HG03575 (cell line): ENCODE results near the gene TLE7.

ENCODE experiments used
- ATAC-seq: cut with Tn5 transposase; IDR thresholded peaks from one replicate; pipeline ENCODE4 v1.9.1; 2021; ENCODE audit not compliant: unreplicated experiment, insufficient number of reproducible peaks, low FRiP score; ENCODE audit errors: extremely low read depth

The TLE7 gene

DNA sequence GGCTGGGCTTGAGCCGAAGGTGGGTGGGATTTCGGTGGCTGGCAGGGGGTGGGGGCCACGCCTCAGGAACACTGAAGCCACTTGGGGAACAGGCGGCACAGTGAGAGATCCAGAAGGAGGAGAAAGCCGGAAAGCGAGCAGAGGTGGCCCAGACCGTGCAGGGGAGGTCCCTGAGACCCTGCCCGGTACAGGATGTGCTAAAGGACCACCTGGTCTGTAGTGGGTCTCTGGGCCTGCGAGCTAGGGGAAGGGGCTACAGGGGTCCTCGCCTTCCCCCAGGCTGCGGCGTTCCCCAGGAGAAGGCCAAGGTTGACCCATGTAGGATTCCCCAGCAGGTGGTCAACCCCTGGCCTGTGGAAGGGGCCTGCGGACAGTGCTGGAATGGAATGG lies at the start of gene TLE7:
TSS of gene TLE7 (minus strand) at position 4 of the 390 bp plus-strand sequence. CDS start 8,730 bp downstream, outside the sequence.
- ATAC-seq = no peak

DNA sequence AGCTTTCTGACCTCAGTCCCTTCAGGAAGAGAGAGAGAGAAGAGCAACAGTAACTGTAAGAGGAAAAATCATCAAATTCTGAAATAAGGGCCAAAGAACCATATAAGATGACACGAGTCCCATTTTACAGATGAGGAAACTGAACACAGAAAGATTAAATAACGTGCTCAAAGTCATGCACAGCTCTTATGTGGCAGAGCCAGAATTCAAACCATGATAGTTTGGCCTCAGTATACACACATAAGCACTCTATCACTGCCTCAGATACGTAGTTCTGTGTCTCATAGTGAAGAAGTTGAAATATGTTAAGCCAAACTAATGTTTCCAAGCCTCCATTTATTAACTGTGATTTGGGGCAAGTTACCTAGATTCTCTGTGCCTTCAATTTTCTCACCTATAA lies 49.2 kb upstream of the TLE7 start:
- ATAC-seq = no peak

DNA sequence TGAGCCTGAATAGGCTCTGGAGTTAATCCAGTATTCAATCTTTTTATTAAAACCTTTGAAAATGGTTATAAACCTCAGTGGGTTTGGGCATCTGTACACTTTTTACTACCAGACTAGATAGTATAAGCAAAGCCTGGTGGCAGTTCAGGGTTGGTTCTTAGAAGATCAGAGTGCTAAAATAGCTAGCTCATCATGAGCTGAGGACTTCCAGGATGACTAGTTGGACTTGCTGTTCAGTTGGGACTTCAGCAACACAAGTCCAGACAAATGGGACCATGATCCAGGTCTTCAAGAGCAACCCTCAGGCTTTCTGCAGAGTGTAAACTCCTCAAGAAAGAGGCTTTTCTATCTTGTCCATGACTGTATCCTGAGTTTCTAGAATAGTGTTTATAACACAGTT lies 48.5 kb upstream of the TLE7 start:
- no peak for ATAC-seq

DNA sequence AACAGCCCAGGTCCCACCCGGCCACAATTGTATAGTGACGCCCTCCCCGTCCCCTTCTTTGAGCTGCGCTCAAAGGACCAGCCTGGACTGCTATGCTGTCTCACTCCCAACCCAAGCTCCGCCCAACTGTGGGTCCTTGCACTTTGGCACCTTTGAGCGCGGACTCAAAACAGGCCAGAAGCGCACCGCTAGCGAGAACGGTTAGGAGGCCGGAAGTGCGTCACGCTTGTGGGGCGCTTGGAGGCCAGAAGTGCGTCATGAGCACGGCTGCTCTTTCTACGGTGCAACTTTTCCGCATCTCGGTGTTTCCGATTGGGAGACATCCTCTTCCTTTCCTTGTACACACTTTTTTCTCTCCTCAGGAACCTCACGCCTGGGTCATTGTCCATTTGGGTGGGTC lies 47.3 kb upstream of the TLE7 start, which contains the start of gene ZNF19:
TSS of gene ZNF19 (minus strand) at position 203 of the 400 bp plus-strand sequence. CDS start 7,210 bp downstream, outside the sequence.
- ATAC-seq = no peak

DNA sequence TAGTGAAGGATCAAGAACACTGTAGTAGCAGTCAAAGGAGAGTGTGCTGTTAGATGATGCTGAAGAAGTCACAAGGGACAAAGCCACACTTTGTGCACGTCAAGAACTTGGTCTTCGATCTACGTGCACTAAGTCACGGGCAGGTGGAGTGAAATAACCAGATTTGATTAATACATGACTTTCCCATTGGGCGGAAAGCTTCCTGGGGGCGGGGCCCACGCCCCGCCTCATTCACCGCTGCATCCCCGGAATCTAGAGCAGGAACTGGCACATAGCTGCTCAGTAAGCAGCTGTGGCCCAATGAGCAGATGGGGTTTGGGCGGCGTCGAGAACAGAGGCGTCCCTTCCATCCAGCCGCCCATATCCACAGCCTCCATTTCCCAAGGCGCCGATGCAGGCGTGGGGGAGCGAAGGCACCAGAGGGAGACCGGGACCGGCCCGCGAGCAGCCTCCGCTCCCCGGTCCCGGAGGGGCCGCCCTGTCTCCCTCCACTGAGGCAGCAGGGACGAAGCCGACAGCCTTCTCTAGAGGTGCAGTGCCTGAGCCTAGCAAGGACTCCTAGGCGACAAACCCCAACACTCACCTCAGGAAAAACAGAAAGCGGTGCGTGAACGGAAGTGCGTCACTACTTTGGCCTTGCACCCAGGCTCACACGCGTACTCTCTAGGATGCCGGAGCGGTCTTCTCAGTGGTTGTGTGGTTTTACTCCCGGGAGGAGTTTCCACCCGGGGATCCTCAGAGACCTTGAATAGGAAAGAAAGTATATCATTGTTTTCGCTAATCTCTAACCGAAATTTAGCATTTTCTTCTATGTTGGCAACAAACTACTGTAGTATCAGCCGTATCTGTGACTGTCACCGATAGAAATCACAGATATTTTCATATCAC lies 42.4 kb upstream of the TLE7 start:
- ATAC-seq = peak; percentile 65

DNA sequence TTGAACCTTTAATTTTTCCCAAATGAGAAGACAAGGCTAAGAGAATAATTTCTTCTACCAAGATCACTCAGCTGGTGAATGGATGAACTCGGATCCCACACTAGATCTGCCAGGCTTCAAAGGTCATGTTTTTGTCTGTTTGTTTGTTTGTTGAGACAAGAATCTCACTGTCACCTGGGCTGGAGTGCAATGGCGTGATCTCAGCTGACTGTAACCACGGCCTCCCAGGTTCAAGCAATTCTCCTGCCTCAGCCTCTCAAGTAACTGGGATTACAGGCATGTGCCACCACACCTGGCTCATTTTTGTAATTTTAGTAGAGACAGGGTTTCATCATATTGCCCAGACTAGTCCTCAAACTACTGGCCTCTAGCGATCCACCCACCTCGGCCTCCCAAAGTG lies 40.7 kb upstream of the TLE7 start:
- ATAC-seq = no peak

DNA sequence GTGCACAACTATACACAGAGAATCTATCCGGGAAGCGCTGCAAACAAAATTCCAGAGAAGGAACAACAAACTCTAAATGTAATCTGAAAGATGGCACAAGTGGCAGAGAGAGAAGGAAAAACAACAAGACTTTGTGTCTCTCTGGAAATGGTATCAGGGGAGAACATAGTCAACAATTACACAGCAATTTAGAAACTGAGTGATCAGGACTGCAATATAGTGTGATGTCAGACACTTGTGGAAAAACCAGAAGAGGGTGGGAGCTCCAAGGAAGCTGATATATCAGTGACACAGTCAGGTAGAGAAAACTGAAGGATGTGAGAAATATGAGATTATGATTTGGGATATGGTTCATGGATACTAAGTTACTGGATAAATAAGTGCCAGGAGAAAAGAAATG lies 39.1 kb upstream of the TLE7 start:
- ATAC-seq = no peak

DNA sequence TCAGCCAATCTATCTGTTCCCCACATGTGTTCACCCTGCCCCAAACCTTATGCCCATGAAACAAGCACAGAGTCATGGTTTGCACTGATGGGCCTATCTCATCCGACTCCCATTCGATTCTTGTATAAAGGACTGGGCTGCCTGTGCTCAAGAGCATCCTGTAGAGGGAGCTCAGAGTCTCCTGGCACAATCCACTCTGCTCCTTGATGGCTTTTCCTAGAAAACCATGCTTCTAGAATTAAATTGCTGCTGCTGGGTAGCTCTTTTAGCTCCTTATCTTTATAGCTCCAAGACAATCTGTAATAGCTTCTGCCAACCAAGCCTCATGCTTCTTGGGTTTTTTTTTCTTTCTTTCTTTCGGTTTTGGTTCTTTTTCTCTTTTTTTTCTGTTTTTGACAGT lies 37.6 kb upstream of the TLE7 start:
- no peak for ATAC-seq

DNA sequence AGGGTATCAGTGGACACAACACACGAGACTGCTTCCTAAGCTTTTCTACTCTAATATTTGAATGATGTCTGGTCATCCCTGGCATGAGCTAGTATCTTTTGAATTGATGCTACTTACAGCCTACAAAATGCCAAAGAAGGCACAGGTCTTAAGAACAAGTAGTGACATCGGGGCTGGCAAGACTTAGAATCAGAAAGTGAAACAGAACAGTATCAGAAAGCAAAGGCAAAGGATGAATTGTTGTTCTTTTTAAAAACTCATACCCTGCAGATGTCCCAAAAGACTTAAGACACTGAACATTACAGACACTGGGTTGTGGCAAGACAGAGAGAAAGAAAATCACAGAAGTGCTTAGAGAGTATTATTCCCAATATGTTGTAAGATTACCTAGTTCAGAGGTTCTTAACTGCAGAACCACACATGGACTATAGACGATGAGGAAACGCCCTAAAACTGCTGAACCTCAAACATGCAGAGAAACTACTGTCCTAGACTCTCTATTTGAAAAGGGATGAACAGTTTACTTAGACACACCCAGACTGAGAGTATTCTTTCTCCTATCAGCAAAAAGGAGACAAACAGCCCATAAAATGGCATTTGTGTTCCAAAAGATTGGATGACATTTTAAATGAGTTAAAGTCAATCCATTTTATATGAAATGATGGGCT lies 34.7 kb upstream of the TLE7 start:
- ATAC-seq = no peak

DNA sequence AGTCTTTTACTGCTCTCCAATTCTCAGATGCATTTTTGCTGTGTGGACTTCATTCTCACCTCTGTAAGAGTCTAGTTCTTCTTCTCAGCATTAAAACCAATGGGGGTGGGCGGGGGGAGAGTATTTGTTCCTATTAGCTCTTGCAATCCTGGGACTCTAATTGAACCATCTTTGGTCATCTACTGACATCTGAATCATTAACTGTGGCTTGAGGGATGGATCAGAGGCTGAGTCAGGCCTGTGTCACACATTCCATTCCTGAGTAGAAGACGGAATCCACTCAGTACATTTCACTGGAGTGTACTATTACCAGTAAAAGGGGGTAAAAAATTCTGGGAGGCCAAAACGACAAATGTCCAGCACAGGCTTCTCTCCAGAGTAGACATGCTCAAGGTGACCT lies 33.0 kb upstream of the TLE7 start:
- no peak for ATAC-seq

DNA sequence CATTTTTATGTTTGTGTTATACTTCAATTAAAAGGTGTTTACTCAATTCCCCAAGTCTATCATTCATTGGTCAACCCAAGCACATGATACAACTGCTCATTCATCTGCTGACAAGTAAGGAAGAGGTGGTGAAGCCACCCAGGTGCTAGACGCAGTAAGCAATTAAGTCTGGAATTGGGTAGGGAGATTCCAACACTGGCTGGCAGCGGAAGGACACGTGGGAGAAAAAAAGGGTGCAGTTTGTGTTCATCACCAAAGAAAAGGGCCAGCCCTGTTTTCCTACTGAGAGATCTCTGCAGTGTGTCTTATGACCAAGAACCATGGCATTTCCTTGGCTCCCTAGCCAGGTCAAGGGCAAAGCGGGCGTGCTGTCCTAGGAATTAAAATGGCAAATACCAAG lies 32.0 kb upstream of the TLE7 start:
- no peak for ATAC-seq

DNA sequence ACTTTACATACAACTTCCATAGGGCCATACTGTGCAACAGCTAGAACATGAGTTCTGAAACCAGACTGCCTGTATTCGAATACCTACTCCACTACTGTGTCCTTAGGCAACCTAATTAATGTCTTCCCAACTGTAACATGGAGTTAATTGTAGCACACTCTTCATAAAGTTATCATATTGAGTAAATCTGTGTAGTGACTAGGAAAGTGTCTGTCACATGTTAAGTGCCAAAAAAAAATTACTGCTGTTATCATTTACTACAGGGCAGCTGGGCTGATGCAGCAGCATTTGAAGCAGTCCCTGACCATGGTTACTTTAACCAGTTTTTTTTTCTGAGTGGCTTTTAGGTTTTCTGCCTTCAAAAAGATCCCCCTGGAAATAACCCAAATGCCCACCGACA lies 31.1 kb upstream of the TLE7 start:
- ATAC-seq = no peak

DNA sequence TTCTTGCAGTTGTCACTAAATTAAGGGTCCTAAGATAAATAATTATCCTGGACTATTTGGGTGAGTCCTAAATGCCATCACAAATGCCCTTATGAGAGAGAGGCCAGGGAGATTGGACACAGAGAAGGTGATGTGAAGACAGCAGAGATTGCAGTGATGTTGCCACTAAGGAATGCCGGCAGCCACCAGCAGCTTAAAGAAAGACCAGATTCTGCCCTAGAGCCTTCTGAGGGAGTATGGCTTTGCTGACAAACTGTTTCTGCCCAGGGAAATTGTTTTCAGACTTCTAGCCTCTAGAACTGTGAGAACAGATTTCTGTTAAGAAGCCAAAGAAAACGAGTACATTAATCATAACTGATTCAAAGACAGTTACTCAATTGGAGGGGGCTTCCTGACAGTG lies 30.2 kb upstream of the TLE7 start:
- ATAC-seq = no peak

DNA sequence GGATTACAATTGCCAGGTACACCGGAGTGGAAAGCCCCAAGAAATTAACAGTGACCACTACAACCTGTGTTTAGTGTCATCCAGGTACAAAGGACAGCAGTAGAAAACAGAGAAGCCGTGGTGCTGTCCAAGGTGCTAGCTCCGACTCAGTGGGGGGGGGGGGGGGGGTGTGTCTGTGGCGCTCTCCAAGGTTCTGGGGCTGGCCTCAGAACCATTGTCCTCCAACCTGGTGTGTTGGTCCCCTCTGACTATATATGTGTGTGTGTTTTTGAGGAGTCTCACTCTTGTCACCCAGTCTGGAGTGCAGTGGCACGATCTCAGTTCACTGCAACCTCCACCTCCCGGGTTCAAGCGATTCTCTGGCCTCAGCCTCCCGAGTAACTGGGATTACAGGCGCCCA lies 26.0 kb upstream of the TLE7 start:
- ATAC-seq = no peak

DNA sequence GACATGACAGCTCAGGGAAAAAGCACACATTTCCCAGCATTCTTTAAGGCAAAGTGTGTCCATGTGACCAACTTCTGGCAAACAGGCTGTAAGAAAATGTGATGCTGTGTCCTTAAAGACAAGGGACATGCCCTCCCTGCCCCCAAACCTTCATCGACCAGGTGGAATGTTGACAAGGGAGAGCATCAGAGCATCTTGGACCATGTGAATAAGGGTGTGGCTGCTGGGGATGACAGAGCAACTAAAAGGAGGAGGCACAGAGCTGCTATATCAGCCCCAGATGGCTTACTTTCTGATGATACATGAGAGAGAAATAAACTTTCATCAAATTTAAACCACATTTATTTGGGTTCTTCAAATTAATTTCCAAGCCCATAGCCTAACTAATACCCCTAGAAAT lies 22.4 kb upstream of the TLE7 start:
- no peak for ATAC-seq

DNA sequence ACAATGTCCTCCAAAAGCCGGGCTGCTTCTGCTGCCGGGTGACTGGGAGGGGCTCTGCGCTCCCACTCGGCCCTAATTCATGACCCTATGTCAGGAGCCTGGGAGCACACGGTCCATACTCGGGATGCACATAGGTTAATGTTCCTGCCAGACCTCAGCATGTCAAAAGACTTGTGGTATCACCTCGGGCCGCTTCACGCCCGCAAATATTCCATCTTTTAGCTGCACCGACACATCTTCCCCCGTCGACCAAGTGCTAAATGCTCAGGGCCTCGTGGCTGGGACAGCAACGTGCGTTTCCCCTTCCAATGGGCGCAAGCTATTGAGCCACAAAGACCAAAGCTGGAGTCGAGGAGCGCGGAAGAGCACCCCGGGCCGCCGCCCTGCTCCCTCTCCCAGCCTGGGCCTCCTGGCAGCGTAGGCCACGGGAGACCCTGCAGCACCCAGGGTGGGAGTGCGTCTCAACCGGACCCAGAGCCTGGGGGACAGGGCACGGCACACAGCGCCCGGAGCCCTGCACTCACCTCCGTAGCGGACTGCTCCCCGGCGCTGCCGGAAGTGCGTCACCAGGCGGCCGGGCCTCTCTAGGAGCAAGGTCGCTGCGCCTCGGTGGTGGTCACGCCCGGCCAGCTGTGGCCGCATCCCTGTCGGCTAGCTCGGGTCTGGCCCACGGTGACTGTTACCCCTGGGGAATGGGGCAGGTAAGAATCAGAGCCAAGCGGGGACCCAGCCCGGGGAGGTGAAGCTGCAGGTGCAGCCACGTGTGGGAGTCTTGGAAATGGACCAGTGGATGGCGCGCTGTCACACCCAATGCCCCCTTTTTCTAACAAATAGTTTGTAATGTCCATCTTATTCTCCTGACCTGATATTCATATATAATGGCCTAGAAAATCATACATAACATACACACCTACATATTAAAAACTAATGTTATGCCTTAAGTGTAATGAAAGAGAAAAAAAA lies 20.1 kb upstream of the TLE7 start, which contains the start of gene ZNF23:
TSS of gene ZNF23 (minus strand) at position 562 of the 963 bp plus-strand sequence. CDS start 5,451 bp downstream, outside the sequence.
- peak; percentile 58 for ATAC-seq

DNA sequence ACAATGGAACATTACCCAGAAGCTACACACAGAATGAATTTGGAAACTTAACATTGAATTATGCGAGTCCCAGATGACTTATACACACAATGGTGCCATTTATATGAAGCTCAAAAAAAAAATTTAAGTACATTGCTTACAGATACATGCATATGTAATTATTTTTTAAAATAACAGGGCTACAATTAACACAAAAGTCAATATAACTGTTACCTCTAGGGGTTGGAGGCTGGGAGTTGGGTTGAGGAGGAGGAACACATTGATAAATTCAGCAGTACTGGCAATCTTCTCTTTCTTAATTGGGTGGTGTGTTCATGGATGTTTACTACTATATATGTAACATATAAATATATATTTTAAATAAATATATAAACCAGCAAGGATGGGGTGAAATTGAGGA lies 19.1 kb upstream of the TLE7 start:
- no peak for ATAC-seq

DNA sequence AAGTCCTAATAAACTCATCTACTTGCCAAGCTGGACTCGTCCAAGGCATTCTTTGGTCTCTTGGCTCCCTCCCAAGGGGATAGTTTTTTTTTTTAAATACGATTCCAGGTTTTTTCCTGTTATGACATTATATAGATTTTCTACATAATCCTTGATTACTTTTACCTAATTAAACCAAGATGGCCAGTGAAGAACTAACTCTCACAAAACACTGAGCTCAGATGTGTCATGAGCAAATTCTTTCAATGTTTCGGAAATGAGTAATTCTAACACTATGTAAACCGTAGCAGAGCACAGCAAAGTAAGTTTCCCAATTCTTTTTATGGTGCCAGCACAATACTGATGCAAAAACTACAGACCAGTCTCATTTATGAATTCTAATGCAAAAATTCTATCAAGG lies 18.4 kb upstream of the TLE7 start:
- no peak for ATAC-seq

DNA sequence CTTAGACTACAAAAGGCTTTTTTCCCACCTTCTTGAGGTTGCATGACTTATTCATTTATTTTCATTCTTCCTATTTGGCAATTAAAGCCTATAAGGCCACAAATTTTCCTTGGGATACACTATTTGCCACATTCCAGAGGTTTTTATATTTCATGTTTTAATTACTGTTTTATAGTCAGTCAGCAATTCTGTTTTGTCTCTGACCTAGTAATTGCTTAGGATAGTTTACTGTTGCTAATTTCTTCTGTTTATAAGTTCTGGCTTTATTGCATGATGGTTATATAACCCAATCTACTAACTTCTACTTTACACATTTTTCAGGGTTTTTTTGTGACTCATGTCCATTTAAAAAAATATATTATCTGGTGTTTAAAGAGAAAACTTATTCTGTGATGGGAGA lies 17.7 kb upstream of the TLE7 start:
- ATAC-seq = no peak
